ENCODE data around the gene TOX2. TPM values are rescaled to one million over a fixed set of nuclear protein-coding genes. Genes with fewer than 3 reads are reported as not detected.

Gene TOX2
- total RNA-seq, 1 donor from 2014 or later = 3.3 TPM

DNA sequence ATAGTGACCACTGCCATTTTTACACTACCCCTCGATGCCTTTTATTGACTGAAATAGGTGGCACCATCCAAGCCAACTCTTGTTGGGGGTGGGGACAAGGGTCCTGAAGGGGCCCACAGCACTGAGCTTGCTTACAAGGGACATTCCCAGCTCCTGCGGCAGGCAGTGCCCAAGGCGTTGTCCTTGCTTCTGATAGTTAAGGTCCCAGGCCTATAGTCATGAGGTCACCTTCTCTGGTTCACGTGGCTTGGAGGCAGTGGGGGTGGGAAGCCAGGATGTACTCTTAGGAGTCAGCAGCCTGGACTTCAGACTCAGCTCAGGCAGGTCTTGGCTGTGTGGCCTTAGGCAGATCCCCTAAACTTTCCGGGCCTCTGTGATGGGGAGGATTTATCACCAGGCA is 48.6 kb downstream of the TOX2 start:
- no peaks in the 10 kb centered on the region for H3K27me3 Mint-ChIP-seq (ENCODE audit: low read depth)

DNA sequence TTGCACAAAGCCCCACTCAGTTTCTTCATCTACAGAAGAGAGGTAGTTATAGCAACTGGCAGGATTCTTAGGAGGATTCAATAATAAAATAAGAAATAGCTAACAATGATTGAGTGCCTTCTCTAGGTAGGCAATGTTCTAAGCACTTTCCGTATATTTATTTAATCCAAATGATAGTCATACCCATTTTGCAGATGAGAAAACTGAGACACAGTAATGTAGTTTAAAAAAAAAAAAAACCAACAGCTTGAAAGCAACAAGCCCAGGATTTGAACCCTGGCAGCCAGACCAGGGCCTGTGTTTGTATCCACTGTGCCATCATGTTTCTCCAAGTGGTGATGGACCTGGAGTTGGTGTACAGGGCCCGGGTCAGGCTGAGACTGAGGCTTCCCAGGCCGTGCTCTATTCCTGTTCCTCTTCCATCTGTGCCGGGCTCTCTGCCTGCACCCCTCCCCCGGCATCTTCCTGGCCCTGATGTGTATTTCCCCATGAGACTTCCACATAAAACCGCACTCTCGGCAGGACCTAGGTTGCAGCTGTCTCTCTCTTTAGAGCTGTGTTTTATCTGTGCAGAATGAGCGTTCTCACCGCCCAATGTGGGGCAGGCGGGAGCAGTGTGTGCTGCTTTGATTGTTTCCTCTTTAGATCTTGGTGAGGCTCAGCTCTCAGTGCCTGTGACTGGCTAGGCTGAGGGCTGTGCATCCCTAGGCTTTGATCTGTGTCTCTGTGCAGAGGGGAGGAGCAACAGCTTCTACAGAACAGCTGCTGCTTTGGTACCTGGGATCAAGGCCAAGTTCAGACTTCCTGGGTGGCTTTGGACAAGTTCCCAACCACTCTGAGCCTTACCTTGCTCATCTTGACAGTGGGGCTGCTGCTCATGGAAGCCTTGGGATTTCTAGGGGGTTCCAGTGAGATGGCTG is 49.5 kb downstream of the TOX2 start:
- Mint-ChIP-seq H3K4me3 (no peak overlapping the region), H3K9me3 (no peaks in the 10 kb centered on the region), H3K4me1 (peaks cover 13% of the 10 kb centered on the region), H3K27me3 (ENCODE audit: low read depth) (no peaks in the 10 kb centered on the region), H3K27ac (ENCODE audit: unreplicated experiment) (no peak overlapping the region), H3K36me3 (ENCODE audit: low read depth) (no peaks in the 10 kb centered on the region)
- TF ChIP-seq, protein P1, sequence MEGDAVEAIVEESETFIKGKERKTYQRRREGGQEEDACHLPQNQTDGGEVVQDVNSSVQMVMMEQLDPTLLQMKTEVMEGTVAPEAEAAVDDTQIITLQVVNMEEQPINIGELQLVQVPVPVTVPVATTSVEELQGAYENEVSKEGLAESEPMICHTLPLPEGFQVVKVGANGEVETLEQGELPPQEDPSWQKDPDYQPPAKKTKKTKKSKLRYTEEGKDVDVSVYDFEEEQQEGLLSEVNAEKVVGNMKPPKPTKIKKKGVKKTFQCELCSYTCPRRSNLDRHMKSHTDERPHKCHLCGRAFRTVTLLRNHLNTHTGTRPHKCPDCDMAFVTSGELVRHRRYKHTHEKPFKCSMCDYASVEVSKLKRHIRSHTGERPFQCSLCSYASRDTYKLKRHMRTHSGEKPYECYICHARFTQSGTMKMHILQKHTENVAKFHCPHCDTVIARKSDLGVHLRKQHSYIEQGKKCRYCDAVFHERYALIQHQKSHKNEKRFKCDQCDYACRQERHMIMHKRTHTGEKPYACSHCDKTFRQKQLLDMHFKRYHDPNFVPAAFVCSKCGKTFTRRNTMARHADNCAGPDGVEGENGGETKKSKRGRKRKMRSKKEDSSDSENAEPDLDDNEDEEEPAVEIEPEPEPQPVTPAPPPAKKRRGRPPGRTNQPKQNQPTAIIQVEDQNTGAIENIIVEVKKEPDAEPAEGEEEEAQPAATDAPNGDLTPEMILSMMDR (conservative IDR thresholded peaks at IDR 0.05) = no peak
- DNase-seq (ENCODE audit: low read depth, low spot score) = no peak

More for the DNA sequence above, 48.6 kb downstream of the TOX2 start:
- TF ChIP-seq, protein P1 (conservative IDR thresholded peaks at IDR 0.05) = no peak
- Mint-ChIP-seq H3K4me3 (no peak overlapping the region), H3K36me3 (ENCODE audit: low read depth) (no peaks in the 10 kb centered on the region), H3K9me3 (no peaks in the 10 kb centered on the region), H3K27ac (ENCODE audit: unreplicated experiment) (no peak overlapping the region), H3K4me1 (peaks cover 8% of the 10 kb centered on the region)
- no peak for DNase-seq (ENCODE audit: low read depth, low spot score)

DNA sequence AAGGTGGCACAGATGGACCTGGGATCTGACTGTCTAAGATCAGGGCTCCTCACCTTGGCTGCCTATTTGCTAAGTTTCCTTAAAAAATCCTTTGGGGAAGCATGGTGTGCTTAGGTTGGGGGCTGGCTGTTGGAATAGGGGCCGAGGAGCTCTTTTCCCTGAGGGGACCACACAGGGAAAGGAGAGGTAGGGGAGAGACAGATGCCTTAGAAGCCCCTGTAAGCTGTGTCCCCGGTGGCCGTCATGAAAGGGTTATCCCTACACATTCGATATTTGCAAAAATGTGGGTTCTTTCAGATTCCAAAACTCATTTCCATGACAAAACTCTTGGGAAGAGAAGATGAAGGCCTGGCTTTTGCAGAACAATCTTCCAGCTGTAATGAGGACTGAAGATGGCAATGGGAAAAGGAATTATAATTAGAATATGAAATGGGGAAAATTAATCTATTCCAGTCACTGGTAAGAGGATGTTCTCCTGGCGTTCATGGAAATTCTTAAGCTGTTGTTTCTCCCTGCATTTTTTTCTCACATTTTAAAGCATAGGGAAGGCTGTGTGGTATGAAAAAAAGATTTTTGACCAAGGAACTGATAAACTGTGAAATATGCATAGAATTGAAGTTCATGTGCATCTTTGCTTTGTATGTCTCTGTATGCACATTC is 53.8 kb downstream of the TOX2 start:
- H3K27me3 Mint-ChIP-seq (ENCODE audit: low read depth) = no peaks in the 10 kb centered on the region
- no peak for DNase-seq (ENCODE audit: low read depth, low spot score)
- TF ChIP-seq, protein P1 (conservative IDR thresholded peaks at IDR 0.05) = no peak
- H3K27ac Mint-ChIP-seq (ENCODE audit: unreplicated experiment) = no peak overlapping the region
- H3K4me3 Mint-ChIP-seq = no peak overlapping the region
- H3K9me3 Mint-ChIP-seq = no peaks in the 10 kb centered on the region
- H3K4me1 Mint-ChIP-seq = peaks cover 15% of the 10 kb centered on the region
- H3K36me3 Mint-ChIP-seq (ENCODE audit: low read depth) = no peaks in the 10 kb centered on the region

DNA sequence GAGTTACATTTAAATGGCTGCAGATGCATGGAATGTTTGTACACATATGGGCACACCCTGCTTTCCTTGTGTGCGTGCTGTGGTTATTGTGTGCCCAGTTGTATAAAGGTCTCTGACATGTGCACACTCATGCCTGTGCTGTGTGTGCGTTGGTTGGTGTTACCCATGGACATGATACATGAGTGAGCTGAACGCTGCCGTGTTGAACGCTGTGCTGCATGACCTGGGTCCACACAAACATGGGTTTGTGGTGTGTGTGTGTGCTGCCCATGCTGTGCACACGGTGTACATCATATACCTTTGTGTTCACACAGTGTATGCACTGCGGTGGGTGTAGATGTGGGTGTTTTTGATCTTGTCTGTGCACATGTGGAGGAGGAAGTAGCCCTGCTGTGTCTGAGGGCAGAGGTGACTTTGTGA is 54.4 kb downstream of the TOX2 start:
- Mint-ChIP-seq H3K4me1 (peaks cover 15% of the 10 kb centered on the region), H3K27me3 (ENCODE audit: low read depth) (no peaks in the 10 kb centered on the region), H3K36me3 (ENCODE audit: low read depth) (no peaks in the 10 kb centered on the region), H3K27ac (ENCODE audit: unreplicated experiment) (no peak overlapping the region), H3K4me3 (no peak overlapping the region), H3K9me3 (no peaks in the 10 kb centered on the region)
- no peak for DNase-seq (ENCODE audit: low read depth, low spot score)
- TF ChIP-seq, protein P1 (conservative IDR thresholded peaks at IDR 0.05) = no peak

DNA sequence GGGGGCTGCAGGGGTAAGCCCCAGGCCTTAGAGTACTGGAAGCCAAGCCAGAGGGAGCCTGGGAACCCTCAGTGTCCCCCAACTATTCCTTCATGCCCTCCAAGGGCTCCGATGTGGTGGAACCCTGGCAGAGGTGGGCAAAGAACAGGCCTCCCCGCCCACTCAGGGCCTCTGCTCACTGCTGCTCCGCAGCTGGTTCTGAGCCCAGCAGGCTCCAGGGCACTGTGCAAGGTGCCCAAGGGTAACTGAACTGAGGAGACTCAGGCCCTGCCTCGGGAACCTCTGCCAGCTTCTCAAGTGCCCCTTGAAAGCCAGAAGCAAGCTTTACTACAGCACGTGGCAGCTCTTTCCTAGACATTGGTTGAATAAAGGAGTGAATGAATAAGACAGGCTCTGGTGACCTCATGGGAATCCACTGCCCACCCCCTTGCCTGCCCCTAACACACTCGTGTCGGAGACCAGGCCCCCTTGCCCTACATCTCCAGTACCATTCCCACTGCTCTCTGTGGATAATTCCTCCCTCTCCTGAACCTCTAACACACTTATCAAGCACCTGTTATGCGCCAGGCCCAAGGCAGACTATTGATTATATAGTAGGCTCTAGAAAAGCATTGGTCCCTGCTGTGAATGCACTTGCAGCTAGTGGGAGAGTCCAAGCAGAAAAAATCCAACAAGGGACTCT is 55.0 kb downstream of the TOX2 start:
- DNase-seq (ENCODE audit: low read depth, low spot score) = no peak
- no peaks in the 10 kb centered on the region for H3K27me3 Mint-ChIP-seq (ENCODE audit: low read depth)
- H3K27ac Mint-ChIP-seq (ENCODE audit: unreplicated experiment) = no peak overlapping the region
- H3K4me1 Mint-ChIP-seq = peaks cover 15% of the 10 kb centered on the region
- H3K9me3 Mint-ChIP-seq = no peaks in the 10 kb centered on the region
- H3K4me3 Mint-ChIP-seq = no peak overlapping the region
- TF ChIP-seq, protein P1 (conservative IDR thresholded peaks at IDR 0.05) = no peak
- no peaks in the 10 kb centered on the region for H3K36me3 Mint-ChIP-seq (ENCODE audit: low read depth)

Measured in neural crest cell (in vitro differentiated cells).